IMR-90 (cell line): ENCODE measurements around the gene GBA3. TPM values are rescaled to one million over a fixed set of nuclear protein-coding genes. Genes with fewer than 3 reads are reported as not detected.

Experiments
- ATAC-seq: fragments of 200-7000 bp; cut with Tn5 transposase; 2 replicates; pipeline ENCODE4 v1.9.1; 2020; ENCODE audit warnings: low read depth, mild to moderate bottlenecking, moderate library complexity
- BruUV-seq: library from RNA; stranded (reverse); fragments of 400-500 nt; replicated peaks from 2 replicates; lab custom pipeline; 2021; lab: Mats Ljungman, UMichigan
- CTCF ChIA-PET: fragments of 300-600 bp; formaldehyde crosslinking; extraction: SDS; loops from one replicate; lab custom pipeline; 2021; ENCODE audit warnings: antibody characterized with exemption; lab: Yijun Ruan, JAX
- POLR2A ChIA-PET: fragments of 300-600 bp; sonication (Branson Sonifier 250); formaldehyde crosslinking; loops from one replicate; lab custom pipeline; 2022; ENCODE audit warnings: antibody characterized with exemption; ENCODE audit not compliant: unreplicated experiment; lab: Charles Lee
- DNase-seq: peaks from one replicate; pipeline ENCODE4 v3.0.0; 2013
- H2AFZ ChIP-seq: replicated peaks from 2 replicates; pipeline ENCODE3; 2013; ENCODE audit warnings: low read length, mild to moderate bottlenecking; ENCODE audit not compliant: poor library complexity
- H2AK5ac ChIP-seq: 2 replicates; pipeline ENCODE4 v1.6.1; 2013; ENCODE audit warnings: low read depth, low read length, inconsistent platforms
- H2AK9ac ChIP-seq: replicated peaks from 2 replicates; pipeline ENCODE3; 2013; ENCODE audit warnings: mild to moderate bottlenecking, low read depth, low read length, moderate library complexity; ENCODE audit not compliant: poor library complexity
- H2BK120ac ChIP-seq: 2 replicates; pipeline ENCODE4 v1.6.1; 2013; ENCODE audit warnings: low read depth, low read length, inconsistent platforms
- H2BK15ac ChIP-seq: 3 replicates; pipeline ENCODE4 v1.6.1; 2013; ENCODE audit warnings: low read depth, low read length, inconsistent platforms
- H2BK20ac ChIP-seq: 2 replicates; pipeline ENCODE4 v1.6.1; 2013; ENCODE audit warnings: low read depth, mild to moderate bottlenecking, inconsistent platforms, low read length, moderate library complexity
- H2BK5ac ChIP-seq: 2 replicates; pipeline ENCODE4 v1.6.1; 2013; ENCODE audit warnings: mild to moderate bottlenecking, low read depth, low read length, inconsistent platforms; ENCODE audit not compliant: poor library complexity, severe bottlenecking
- H3K14ac ChIP-seq: replicated peaks from 2 replicates; pipeline ENCODE4 v1.6.1; 2013; ENCODE audit warnings: low read depth, low read length, inconsistent platforms
- H3K18ac ChIP-seq: 2 replicates; pipeline ENCODE4 v1.6.1; 2013; ENCODE audit warnings: low read depth, low read length, control low read depth
- H3K23ac ChIP-seq: 2 replicates; pipeline ENCODE4 v1.6.1; 2013; ENCODE audit warnings: low read depth, low read length, inconsistent platforms
- H3K27ac ChIP-seq: 2 replicates; pipeline ENCODE4 v1.5.1; 2013; ENCODE audit warnings: mild to moderate bottlenecking, control low read depth, low read length; ENCODE audit not compliant: insufficient read depth
- H3K27me3 ChIP-seq: 2 replicates; pipeline ENCODE4 v1.6.1; 2013; ENCODE audit warnings: low read length; ENCODE audit not compliant: control insufficient read depth, insufficient read depth
- H3K36me3 ChIP-seq: 2 replicates; pipeline ENCODE4 v1.6.1; 2013; ENCODE audit warnings: low read length, mixed read lengths; ENCODE audit not compliant: control insufficient read depth, insufficient read depth
- H3K4ac ChIP-seq: 2 replicates; pipeline ENCODE4 v1.6.1; 2013; ENCODE audit warnings: low read depth, low read length, inconsistent platforms
- H3K4me1 ChIP-seq: 2 replicates; pipeline ENCODE4 v1.6.1; 2013; ENCODE audit warnings: low read length, mixed read lengths; ENCODE audit not compliant: control insufficient read depth, insufficient read depth
- H3K4me2 ChIP-seq: 2 replicates; pipeline ENCODE4 v1.6.1; 2013; ENCODE audit warnings: low read depth, mild to moderate bottlenecking, control low read depth, low read length, moderate library complexity
- H3K4me3 ChIP-seq: 2 replicates; pipeline ENCODE4 v1.5.1; 2013; ENCODE audit warnings: low read depth, mild to moderate bottlenecking, control low read depth, low read length, moderate library complexity; ENCODE audit not compliant: insufficient read depth
- H3K56ac ChIP-seq: 2 replicates; pipeline ENCODE4 v1.6.1; 2013; ENCODE audit warnings: low read length, inconsistent platforms; ENCODE audit not compliant: insufficient read depth; ENCODE audit errors: extremely low read depth
- H3K79me1 ChIP-seq, 2 experiments: 2 replicates each; pipeline ENCODE4 v1.6.1; 2013; ENCODE audit warnings: low read length in 2 of 2, inconsistent platforms in 1 of 2, low read depth in 1 of 2
- H3K9ac ChIP-seq: 2 replicates; pipeline ENCODE4 v1.6.1; 2013; ENCODE audit warnings: low read depth, low read length, control low read depth
- H3K9me1 ChIP-seq: 2 replicates; pipeline ENCODE4 v1.6.1; 2013; ENCODE audit warnings: low read length, inconsistent platforms; ENCODE audit not compliant: insufficient read depth
- H3K9me3 ChIP-seq: 2 replicates; pipeline ENCODE4 v1.6.1; 2013; ENCODE audit warnings: low read length; ENCODE audit not compliant: control insufficient read depth, insufficient read depth
- H4K20me1 ChIP-seq: 2 replicates; pipeline ENCODE4 v1.6.1; 2013; ENCODE audit warnings: low read length, inconsistent platforms; ENCODE audit not compliant: insufficient read depth
- H4K5ac ChIP-seq: 2 replicates; pipeline ENCODE4 v1.6.1; 2013; ENCODE audit warnings: mild to moderate bottlenecking, low read depth, low read length, control low read depth
- H4K8ac ChIP-seq, 2 experiments: 2 replicates each; pipeline ENCODE4 v1.6.1; 2013; ENCODE audit warnings: low read depth in 2 of 2, low read length in 2 of 2, control low read depth in 1 of 2, inconsistent platforms in 1 of 2
- H4K91ac ChIP-seq: 2 replicates; pipeline ENCODE4 v1.6.1; 2013; ENCODE audit warnings: low read depth, low read length, inconsistent platforms; ENCODE audit not compliant: insufficient read depth
- BHLHE40 ChIP-seq: fragments of 150-350 bp; IDR thresholded peaks from 2 replicates; pipeline ENCODE4 v1.6.1; 2016; ENCODE audit warnings: mild to moderate bottlenecking, low read depth, low read length
- CEBPB ChIP-seq: IDR thresholded peaks from 2 replicates; pipeline ENCODE4 v1.6.1; 2012; ENCODE audit warnings: low read depth, low read length, improper control_type of control experiment
- CHD1 ChIP-seq: IDR thresholded peaks from 2 replicates; pipeline ENCODE4 v1.6.1; 2012; ENCODE audit warnings: low read depth, low read length, improper control_type of control experiment
- FOS ChIP-seq: fragments of 150-350 bp; IDR thresholded peaks from 2 replicates; pipeline ENCODE4 v1.6.1; 2016; ENCODE audit warnings: low read depth, low read length
- MAFK ChIP-seq: IDR thresholded peaks from 2 replicates; pipeline ENCODE4 v1.6.1; 2012; ENCODE audit warnings: low read depth, low read length, improper control_type of control experiment
- MAZ ChIP-seq: IDR thresholded peaks from 2 replicates; pipeline ENCODE4 v1.6.1; 2012; ENCODE audit warnings: low read depth, mild to moderate bottlenecking, low read length, improper control_type of control experiment, moderate library complexity, borderline replicate concordance
- MXI1 ChIP-seq: IDR thresholded peaks from 2 replicates; pipeline ENCODE4 v1.6.1; 2012; ENCODE audit warnings: low read depth, mild to moderate bottlenecking, low read length, moderate library complexity, borderline replicate concordance
- NFE2L2 ChIP-seq: fragments of 150-350 bp; IDR thresholded peaks from 2 replicates; pipeline ENCODE4 v1.6.1; 2016; ENCODE audit warnings: low read depth, mild to moderate bottlenecking, low read length
- POLR2A ChIP-seq: IDR thresholded peaks from 2 replicates; pipeline ENCODE4 v1.6.1; 2012; ENCODE audit warnings: mild to moderate bottlenecking, low read depth, low read length
- RAD21 ChIP-seq: IDR thresholded peaks from 2 replicates; pipeline ENCODE4 v1.6.1; 2012; ENCODE audit warnings: low read length, improper control_type of control experiment
- RCOR1 ChIP-seq: IDR thresholded peaks from 2 replicates; pipeline ENCODE4 v1.6.1; 2012; ENCODE audit warnings: mild to moderate bottlenecking, low read length, improper control_type of control experiment; ENCODE audit not compliant: insufficient replicate concordance
- RFX5 ChIP-seq: IDR thresholded peaks from 2 replicates; pipeline ENCODE4 v1.8.0; 2012; ENCODE audit warnings: low read depth, mild to moderate bottlenecking, low read length, moderate library complexity
- SMC3 ChIP-seq: fragments of 150-350 bp; IDR thresholded peaks from 2 replicates; pipeline ENCODE4 v1.6.1; 2016; ENCODE audit warnings: low read depth, mild to moderate bottlenecking, antibody characterized with exemption, low read length, moderate library complexity
- WGBS, 2 experiments: methylation state at CpG; one replicate each; pipeline versions ENCODE4 v1.1.5 to v1.1.7; 2013; ENCODE audit warnings: missing lambda C conversion rate in 2 of 2; ENCODE audit not compliant: insufficient read length in 1 of 2; ENCODE audit errors: extremely low coverage in 2 of 2; 5-methylcytosine and 5-hydroxymethylcytosine counted together
- dilution Hi-C: fragments of 300-500 bp; cut with HindIII; formaldehyde crosslinking; loops from one replicate; pipeline ENCODE4 v1.14.3; 2018; ENCODE audit warnings: low sequenced_read_pairs; ENCODE audit not compliant: unreplicated experiment
- in situ Hi-C: fragments of 300-500 bp; cut with MboI; formaldehyde crosslinking; loops from 3 replicates; pipeline ENCODE4 v1.14.3; 2019; ENCODE audit warnings: low sequenced_read_pairs, inconsistent platforms, mixed read lengths
- intact Hi-C: fragments of 100-400 bp; cut with micrococcal nuclease; formaldehyde crosslinking; loops from 2 replicates; pipeline ENCODE4 v1.10.0; 2022
- polyA plus RNA-seq, 3 experiments: library from polyadenylated mRNA; depleted of rRNA; stranded (reverse); fragments of >200 nt; gene quantifications; 2 replicates each; pipeline ENCODE4 v1.2.3, GENCODE V29; 2012; ENCODE audit warnings: low replicate concordance in 1 of 3
- total RNA-seq: library from RNA; depleted of rRNA; stranded (reverse); fragments of >200 nt; gene quantifications from 2 replicates; pipeline ENCODE4 v1.2.3, GENCODE V29; 2012
- TF ChIP-seq, protein P1 (sequence below): fragments of 150-350 bp; IDR thresholded peaks from 2 replicates; pipeline ENCODE4 v1.6.1; 2016; ENCODE audit warnings: low read depth, mild to moderate bottlenecking, low read length, moderate library complexity, borderline replicate concordance
- TF ChIP-seq, protein P2 (sequence below): conservative IDR thresholded peaks from 2 replicates; pipeline ENCODE4 v1.5.1; 2012; ENCODE audit warnings: mild to moderate bottlenecking, low read depth, low read length, improper control_type of control experiment
- TF ChIP-seq, protein P3 (sequence below): fragments of 150-350 bp; IDR thresholded peaks from 2 replicates; pipeline ENCODE4 v1.6.1; 2017; ENCODE audit warnings: mild to moderate bottlenecking, antibody characterized with exemption, low read length, low read depth

GBA3 gene
- total and polyA plus RNA-seq, 2 of the 4 experiments (the other 2 are of a cell fraction) = not detected

DNA sequence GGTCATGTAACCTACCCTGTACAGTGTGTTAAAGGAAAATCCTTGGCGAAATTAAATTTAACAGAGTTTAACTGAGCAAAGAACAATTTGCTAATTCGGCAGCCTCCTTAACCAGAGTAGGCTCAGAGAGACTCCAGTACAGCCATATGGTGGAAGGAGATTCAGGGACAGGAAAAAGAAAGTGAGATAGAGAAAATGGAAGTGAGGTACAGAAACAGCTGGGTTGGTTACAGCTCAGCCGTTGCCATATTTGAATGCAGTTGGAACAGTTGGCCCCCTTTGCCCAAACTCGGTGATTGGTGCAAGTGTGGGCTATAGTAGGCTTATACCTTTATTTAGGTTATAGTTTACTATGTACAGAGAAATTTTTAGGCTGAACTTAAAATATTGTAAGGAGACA is 48.8 kb upstream of the GBA3 start:
- no peak for DNase-seq
- no peaks in the 10 kb centered on the region for H3K4me1 ChIP-seq
- H2BK120ac ChIP-seq = no peak overlapping the region
- CTCF ChIA-PET = no interaction called here
- H3K4me3 ChIP-seq = no peak overlapping the region
- no peak overlapping the region for H3K27ac ChIP-seq
- H4K20me1 ChIP-seq = no peaks in the 10 kb centered on the region
- ATAC-seq = no peak
- no peak overlapping the region for H3K23ac ChIP-seq
- H4K91ac ChIP-seq = no peak overlapping the region
- no peak overlapping the region for H4K5ac ChIP-seq
- H3K36me3 ChIP-seq = no peaks in the 10 kb centered on the region
- no peak overlapping the region for H3K9ac ChIP-seq
- no peak overlapping the region for H3K4me2 ChIP-seq
- H2AK9ac ChIP-seq = no peak overlapping the region
- no peak overlapping the region for H3K56ac ChIP-seq
- H2AK5ac ChIP-seq = no peak overlapping the region
- H2BK20ac ChIP-seq = no peak overlapping the region
- H3K79me1 ChIP-seq = no peaks in the 10 kb centered on the region
- H3K14ac ChIP-seq = no peak overlapping the region
- no peak overlapping the region for H2BK5ac ChIP-seq
- H2BK15ac ChIP-seq = no peak overlapping the region
- H3K9me3 ChIP-seq = no peaks in the 10 kb centered on the region
- no peaks in the 10 kb centered on the region for H3K27me3 ChIP-seq
- no peaks in the 10 kb centered on the region for H3K9me1 ChIP-seq
- H4K8ac ChIP-seq = no peak overlapping the region
- TF ChIP-seq, protein P1, sequence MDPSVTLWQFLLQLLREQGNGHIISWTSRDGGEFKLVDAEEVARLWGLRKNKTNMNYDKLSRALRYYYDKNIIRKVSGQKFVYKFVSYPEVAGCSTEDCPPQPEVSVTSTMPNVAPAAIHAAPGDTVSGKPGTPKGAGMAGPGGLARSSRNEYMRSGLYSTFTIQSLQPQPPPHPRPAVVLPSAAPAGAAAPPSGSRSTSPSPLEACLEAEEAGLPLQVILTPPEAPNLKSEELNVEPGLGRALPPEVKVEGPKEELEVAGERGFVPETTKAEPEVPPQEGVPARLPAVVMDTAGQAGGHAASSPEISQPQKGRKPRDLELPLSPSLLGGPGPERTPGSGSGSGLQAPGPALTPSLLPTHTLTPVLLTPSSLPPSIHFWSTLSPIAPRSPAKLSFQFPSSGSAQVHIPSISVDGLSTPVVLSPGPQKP = no peak
- no peak for TF ChIP-seq RCOR1
- TF ChIP-seq NFE2L2 = no peak
- no peak for TF ChIP-seq MAFK
- no peak for TF ChIP-seq POLR2A
- no peak for TF ChIP-seq RFX5
- no peak for TF ChIP-seq RAD21
- no peak for TF ChIP-seq SMC3
- TF ChIP-seq CEBPB = no peak
- no peak for TF ChIP-seq FOS
- TF ChIP-seq, protein P2, sequence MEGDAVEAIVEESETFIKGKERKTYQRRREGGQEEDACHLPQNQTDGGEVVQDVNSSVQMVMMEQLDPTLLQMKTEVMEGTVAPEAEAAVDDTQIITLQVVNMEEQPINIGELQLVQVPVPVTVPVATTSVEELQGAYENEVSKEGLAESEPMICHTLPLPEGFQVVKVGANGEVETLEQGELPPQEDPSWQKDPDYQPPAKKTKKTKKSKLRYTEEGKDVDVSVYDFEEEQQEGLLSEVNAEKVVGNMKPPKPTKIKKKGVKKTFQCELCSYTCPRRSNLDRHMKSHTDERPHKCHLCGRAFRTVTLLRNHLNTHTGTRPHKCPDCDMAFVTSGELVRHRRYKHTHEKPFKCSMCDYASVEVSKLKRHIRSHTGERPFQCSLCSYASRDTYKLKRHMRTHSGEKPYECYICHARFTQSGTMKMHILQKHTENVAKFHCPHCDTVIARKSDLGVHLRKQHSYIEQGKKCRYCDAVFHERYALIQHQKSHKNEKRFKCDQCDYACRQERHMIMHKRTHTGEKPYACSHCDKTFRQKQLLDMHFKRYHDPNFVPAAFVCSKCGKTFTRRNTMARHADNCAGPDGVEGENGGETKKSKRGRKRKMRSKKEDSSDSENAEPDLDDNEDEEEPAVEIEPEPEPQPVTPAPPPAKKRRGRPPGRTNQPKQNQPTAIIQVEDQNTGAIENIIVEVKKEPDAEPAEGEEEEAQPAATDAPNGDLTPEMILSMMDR = no peak
- TF ChIP-seq CHD1 = no peak
- TF ChIP-seq, protein P3, sequence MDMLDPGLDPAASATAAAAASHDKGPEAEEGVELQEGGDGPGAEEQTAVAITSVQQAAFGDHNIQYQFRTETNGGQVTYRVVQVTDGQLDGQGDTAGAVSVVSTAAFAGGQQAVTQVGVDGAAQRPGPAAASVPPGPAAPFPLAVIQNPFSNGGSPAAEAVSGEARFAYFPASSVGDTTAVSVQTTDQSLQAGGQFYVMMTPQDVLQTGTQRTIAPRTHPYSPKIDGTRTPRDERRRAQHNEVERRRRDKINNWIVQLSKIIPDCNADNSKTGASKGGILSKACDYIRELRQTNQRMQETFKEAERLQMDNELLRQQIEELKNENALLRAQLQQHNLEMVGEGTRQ = no peak
- TF ChIP-seq MXI1 = no peak
- TF ChIP-seq MAZ = no peak
- TF ChIP-seq BHLHE40 = no peak
- no peak overlapping the region for H3K18ac ChIP-seq
- dilution Hi-C loops = no loop called here
- no peak overlapping the region for H2AFZ ChIP-seq
- POLR2A ChIA-PET = no interaction called here
- intact Hi-C loops = no loop called here
- in situ Hi-C loops = no loop called here
- H3K4ac ChIP-seq = no peak overlapping the region
- BruUV-seq = no TSS peak
- WGBS, 2 experiments = no CpG with 5 or more reads among the region's 4 CpGs
